Heart right ventricle (tissue), 16 donors: Measurements from ENCODE around the gene KCNQ5. TPM values are rescaled to one million over a fixed set of nuclear protein-coding genes. Genes with fewer than 3 reads are reported as not detected.

Experiments
- ATAC-seq, 8 donors: fragments of 200-7000 bp; cut with Tn5 transposase; one replicate each; pipeline ENCODE4 v1.9.1; 2020; ENCODE audit warnings: mild to moderate bottlenecking in 8 of 8, moderate library complexity in 8 of 8, moderate number of reproducible peaks in 1 of 8
- DNase-seq, 2 donors: peaks; one replicate each; pipeline ENCODE4 v3.0.0-alpha.2; 2020
- H3K27ac ChIP-seq, 10 donors: fragments of 200-600 bp; sonication (generic) in 2 of 10; one replicate each; pipeline versions ENCODE4 v1.5.0 to v1.8.0; 2020 to 2022; ENCODE audit warnings: mild to moderate bottlenecking in 3 of 10
- H3K27me3 ChIP-seq, 7 donors: fragments of 200-600 bp; one replicate each; pipeline ENCODE4 v1.8.0; 2021 to 2022; ENCODE audit warnings: mild to moderate bottlenecking in 2 of 7
- H3K36me3 ChIP-seq, 9 donors: fragments of 200-600 bp; sonication (generic) in 1 of 9; one replicate each; pipeline versions ENCODE4 v1.5.0 to v1.8.0; 2020 to 2022; ENCODE audit warnings: mild to moderate bottlenecking in 2 of 9
- H3K4me1 ChIP-seq, 9 donors: fragments of 200-600 bp; sonication (generic) in 1 of 9; one replicate each; pipeline versions ENCODE4 v1.5.0 to v1.8.0; 2020 to 2022; ENCODE audit warnings: mild to moderate bottlenecking in 4 of 9
- H3K4me3 ChIP-seq, 10 donors: fragments of 200-600 bp; sonication (generic) in 2 of 10; one replicate each; pipeline versions ENCODE4 v1.5.0 to v1.8.0; 2020 to 2022; ENCODE audit warnings: mild to moderate bottlenecking in 7 of 10, moderate library complexity in 2 of 10
- H3K9me3 ChIP-seq, 11 donors: fragments of 200-600 bp in 10 of 11; sonication (generic) in 2 of 11; one replicate each; pipeline versions ENCODE4 v1.5.0 to v1.8.0; 2013 to 2022; ENCODE audit warnings: mild to moderate bottlenecking in 2 of 11, control low read depth in 1 of 11, moderate library complexity in 1 of 11
- WGBS, 2 donors: extraction: QIAGEN DNeasy Blood & Tissue Kit; methylation state at CpG; one replicate each; pipeline ENCODE4 v1.1.7; 2013; ENCODE audit warnings: inconsistent platforms in 1 of 2; 5-methylcytosine and 5-hydroxymethylcytosine counted together
- intact Hi-C, 10 donors: fragments of 100-400 bp; cut with DNase I; formaldehyde crosslinking; loops; one replicate each; pipeline versions ENCODE4 v1.11.1 to v1.14.2; 2022
- polyA plus RNA-seq, 2 donors: library from polyadenylated mRNA; stranded (reverse); fragments of 200-250 nt; gene quantifications; one replicate each; pipeline ENCODE4 v1.2.3, GENCODE V29; 2013
- total RNA-seq, 10 donors: library from RNA; stranded (reverse); fragmentation: NEBNext Ultra II Directional in 3 of 10; extraction: Animal tissue kit (Norgen Biotek cat#: 25700) in 3 of 10; gene quantifications; one replicate each; pipeline versions ENCODE4 v1.2.1 to v1.2.4, GENCODE V29; 2021 to 2023
- TF ChIP-seq, protein P1 (sequence below), 9 donors: fragments of 200-600 bp; sonication (generic) in 2 of 9; IDR thresholded peaks; one replicate each; pipeline versions ENCODE4 v1.5.0 to v1.8.0; 2021 to 2022; ENCODE audit warnings: antibody characterized with exemption in 9 of 9, mild to moderate bottlenecking in 5 of 9, moderate library complexity in 1 of 9
- donor health status: Arrhythmogenic right ventricular cardiomyopathy.
- donor health status: ischemic (EF 13 %, LVEDD 7.1; RV severe dilation, severe dysfunction).
- donor health status: healthy with polysubstance abuse.
- donor health status: DM: no; HTN: yes; CAD: no.
- donor health status: DM: no; HTN: no; CAD: no.
- donor health status: ischemic (EF 25% LVEDD 6.9; RV normal size, moderate dysfunction).
- donor health status: ischemic (EF 25% LVEDD 5.7; RV mildly dilated, moderate dysfunction).
- donor health status: healthy.
- donor health status: DM: yes; HTN: yes; CAD: no.
- donor health status: Ischemic cardiomyopathy.
- donor health status: ischemic (EF 35%, LVEDD 5.7; RV mildly dilated, moderate dysfunction).
- donor health status: nonischemic (EF 11% LVEDD 7.7; RV severe dilation, severe dysfunction).
- donor health status: DM: yes; HTN: yes; CAD: no.
- donor health status: PGD.
- donor health status: ischemic (EF 29% LVEDD 5.4; RV normal size, mild dysfunction).
- donor health status: nonischemic (EF 23%, LVEDD 6.1; RV moderate dilation, normal function).

Gene KCNQ5
- total and polyA plus RNA-seq, 12 donors, result under 0.01 to 0.15 (median 0.12) TPM; not detected in 9

DNA sequence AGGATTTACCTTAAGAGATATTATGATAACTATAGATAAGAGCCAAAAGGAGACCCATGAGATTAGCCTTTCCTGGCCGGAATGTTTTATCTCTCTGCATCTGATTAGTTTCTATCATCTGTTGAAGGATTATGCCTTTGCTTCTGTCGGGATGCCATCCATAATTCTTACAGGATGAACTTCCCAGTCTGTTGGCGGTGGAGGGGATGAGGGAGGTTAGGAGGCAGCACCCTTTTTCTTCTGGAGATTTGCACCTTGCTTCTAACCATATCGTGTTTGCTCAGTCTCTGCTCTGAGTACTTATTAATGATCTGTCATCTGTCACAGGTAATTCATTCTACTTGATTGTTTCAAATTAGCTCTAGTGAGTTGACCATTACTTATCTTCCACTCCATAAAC lies 311.4 kb downstream of the KCNQ5 start:
- WGBS, 2 donors, result 57 to 66% methylated on average over 4 of the region's 4 CpGs
- TF ChIP-seq, protein P1, sequence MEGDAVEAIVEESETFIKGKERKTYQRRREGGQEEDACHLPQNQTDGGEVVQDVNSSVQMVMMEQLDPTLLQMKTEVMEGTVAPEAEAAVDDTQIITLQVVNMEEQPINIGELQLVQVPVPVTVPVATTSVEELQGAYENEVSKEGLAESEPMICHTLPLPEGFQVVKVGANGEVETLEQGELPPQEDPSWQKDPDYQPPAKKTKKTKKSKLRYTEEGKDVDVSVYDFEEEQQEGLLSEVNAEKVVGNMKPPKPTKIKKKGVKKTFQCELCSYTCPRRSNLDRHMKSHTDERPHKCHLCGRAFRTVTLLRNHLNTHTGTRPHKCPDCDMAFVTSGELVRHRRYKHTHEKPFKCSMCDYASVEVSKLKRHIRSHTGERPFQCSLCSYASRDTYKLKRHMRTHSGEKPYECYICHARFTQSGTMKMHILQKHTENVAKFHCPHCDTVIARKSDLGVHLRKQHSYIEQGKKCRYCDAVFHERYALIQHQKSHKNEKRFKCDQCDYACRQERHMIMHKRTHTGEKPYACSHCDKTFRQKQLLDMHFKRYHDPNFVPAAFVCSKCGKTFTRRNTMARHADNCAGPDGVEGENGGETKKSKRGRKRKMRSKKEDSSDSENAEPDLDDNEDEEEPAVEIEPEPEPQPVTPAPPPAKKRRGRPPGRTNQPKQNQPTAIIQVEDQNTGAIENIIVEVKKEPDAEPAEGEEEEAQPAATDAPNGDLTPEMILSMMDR (IDR thresholded peaks at IDR 0.05), result no peak

DNA sequence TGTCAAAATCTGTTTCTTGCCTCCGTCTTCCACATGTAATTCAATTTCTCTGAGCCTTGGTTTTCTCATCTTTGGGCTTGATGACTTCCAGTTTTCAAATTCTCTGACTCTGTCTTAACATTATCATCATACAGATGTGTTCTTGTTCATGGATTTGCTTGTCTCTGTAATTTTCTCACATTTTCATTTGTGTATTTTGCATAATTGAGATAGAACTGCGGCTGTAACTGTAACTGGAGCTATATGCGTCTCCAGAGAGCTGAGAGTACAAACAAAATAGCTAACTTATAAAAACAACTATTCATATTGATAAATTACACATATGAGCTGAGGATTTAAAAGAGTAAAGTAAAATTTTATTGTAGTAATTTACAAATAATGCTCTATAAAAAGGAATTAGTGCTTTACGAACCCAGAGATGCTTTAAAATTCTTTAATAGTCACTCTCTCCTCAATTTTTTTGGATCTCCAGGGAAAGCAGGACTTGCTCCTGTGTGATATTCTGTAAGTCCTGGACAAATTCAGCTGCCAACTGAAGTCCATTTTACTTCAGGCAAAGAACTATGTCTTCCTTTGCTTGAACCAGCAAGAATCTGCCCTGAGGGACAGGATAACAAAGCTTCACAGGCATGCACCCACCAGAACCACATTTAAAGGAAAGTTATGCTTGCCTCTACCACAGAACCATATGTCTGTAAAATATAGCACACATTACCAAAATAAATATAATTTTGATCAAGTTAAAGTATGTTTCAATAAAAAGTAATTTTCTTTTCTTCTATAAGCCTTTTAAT lies 315.1 kb downstream of the KCNQ5 start:
- intact Hi-C loops, result no loop called here
- Histone ChIP-seq H3K9me3 (no peaks in the 10 kb centered on the region), H3K27me3 (peaks cover 0 to 5% (median 0%) of the 10 kb centered on the region in 7 donors), H3K4me3 (no peak overlapping the region), H3K36me3 (no peaks in the 10 kb centered on the region), H3K4me1 (no peaks in the 10 kb centered on the region), H3K27ac (no peak overlapping the region)
- DNase-seq (no peak), ATAC-seq (no peak)
- WGBS, 2 donors, result 83 to 90% methylated on average over 4 of the region's 4 CpGs
- TF ChIP-seq, protein P1 (IDR thresholded peaks at IDR 0.05), result no peak

More for the DNA sequence above, 311.4 kb downstream of the KCNQ5 start:
- intact Hi-C loops, result no loop called here
- no peak overlapping the region for H3K27ac ChIP-seq
- ATAC-seq (no peak), DNase-seq (no peak)
- no peaks in the 10 kb centered on the region for H3K9me3 ChIP-seq
- no peaks in the 10 kb centered on the region for H3K4me1 ChIP-seq
- H3K36me3 ChIP-seq, result no peaks in the 10 kb centered on the region
- H3K27me3 ChIP-seq, result peaks cover 0 to 5% (median 0%) of the 10 kb centered on the region in 7 donors
- H3K4me3 ChIP-seq, result no peak overlapping the region

DNA sequence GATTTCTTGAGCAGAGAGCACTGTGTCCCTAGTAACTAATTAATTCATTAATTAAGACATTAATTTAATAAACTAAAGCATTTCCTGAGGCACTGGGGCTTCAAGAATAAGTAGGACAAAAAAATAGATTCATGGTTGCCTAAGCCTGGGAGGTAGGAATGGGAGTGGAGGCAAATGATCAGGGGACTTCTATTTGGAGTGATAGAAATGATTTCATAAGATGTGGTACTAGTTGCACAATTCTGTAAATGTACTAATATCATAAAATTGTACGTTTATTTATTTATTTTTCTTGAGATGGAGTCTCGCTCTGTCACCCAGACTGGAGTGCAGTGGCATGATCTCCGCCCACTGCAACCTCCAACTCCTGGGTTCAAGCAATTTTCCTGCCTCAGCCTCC lies 316.2 kb downstream of the KCNQ5 start:
- DNase-seq, result no peak
- Histone ChIP-seq H3K36me3 (no peaks in the 10 kb centered on the region), H3K27me3 (peaks cover 0 to 5% (median 0%) of the 10 kb centered on the region in 7 donors), H3K4me1 (no peaks in the 10 kb centered on the region), H3K4me3 (no peak overlapping the region), H3K27ac (no peak overlapping the region), H3K9me3 (no peaks in the 10 kb centered on the region)
- intact Hi-C loops, result no loop called here
- no peak for ATAC-seq
- TF ChIP-seq, protein P1 (IDR thresholded peaks at IDR 0.05), result no peak
- 79 to 93% methylated on average over 3 of the region's 3 CpGs for WGBS, 2 donors

DNA sequence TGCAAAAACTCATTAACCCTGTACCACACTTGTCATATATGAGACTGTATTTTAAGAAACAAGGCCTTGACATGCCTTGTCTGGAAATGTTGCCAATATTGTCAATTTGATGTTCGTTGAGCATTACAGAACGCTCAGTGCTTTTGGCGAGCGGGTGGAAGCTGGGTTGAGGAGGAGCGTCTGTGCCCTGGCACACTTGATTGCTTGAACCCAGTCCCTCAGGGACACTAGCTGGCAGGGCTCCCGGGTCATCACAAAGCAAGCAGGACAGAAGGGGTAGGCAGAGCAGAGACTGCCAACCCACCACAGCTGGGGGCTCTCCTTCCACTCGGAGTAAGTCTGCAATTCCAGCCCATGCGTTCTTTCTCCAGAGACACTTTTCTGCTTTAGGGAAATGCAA lies 317.1 kb downstream of the KCNQ5 start:
- WGBS, 2 donors, result 85 to 89% methylated on average over 8 of the region's 8 CpGs

More for the DNA sequence above, 317.1 kb downstream of the KCNQ5 start:
- no peak for DNase-seq
- Histone ChIP-seq H3K4me1 (no peaks in the 10 kb centered on the region), H3K27me3 (peaks cover 0 to 5% (median 0%) of the 10 kb centered on the region in 7 donors), H3K4me3 (no peak overlapping the region), H3K9me3 (no peaks in the 10 kb centered on the region), H3K36me3 (no peaks in the 10 kb centered on the region), H3K27ac (no peak overlapping the region)
- TF ChIP-seq, protein P1 (IDR thresholded peaks at IDR 0.05), result no peak
- no peak for ATAC-seq
- intact Hi-C loops, result no loop called here
